GM19397 (cell line): ENCODE data around the gene COMMD8.
A peak's percentile ranks its signal among the peaks of the same experiment; 100 is the strongest.
"Not testable (repeated sequence)": the region's sequence is repeated elsewhere in the genome, so short reads cannot be mapped to it uniquely, and the experiment has no call there.

Experiments used
- ATAC-seq: cut with Tn5 transposase; IDR thresholded peaks from one replicate; pipeline ENCODE4 v1.9.1; 2021; ENCODE audit warnings: mild to moderate bottlenecking, moderate library complexity; ENCODE audit not compliant: unreplicated experiment

Gene COMMD8

DNA sequence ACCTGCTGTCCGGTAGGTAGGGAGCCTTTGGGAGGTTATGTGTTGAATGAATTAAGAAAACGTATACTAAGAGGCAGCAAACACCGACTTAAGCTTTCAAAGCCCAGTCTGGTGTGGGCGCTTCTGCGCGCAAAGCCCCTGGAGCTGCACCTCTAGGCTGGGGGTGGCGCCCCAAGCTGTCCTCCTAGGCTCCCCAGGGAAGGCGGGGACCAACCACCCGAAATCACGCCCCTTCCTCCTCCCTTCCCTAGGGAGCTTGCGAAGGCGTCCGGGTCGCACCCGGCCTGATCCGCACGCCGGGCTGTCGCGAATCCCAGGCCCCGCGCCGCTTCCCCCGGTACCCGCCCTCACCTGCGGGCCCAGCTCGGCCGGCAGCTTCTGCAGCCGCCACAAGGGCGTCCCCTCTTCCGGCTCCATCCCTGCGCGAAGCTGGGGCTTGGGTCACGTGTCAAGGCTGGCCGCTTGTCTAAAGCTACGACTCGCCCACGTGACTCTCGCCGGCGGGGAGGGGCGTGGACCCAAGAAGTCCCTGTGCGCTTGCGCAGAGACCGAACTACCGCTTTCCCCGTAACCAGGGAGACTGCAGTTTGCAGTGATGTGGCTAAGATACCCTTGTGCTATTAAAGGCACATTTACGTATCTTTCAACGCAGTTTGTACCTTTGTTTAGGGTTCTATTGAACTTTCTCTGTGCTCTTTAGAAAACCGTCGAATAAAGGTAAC is at the start of gene COMMD8:
Gene COMMD8, minus strand, starts transcription at position 468 of the 722 bp plus-strand sequence. Its CDS starts 51 bp downstream, at position 417.
- ATAC-seq = peak; percentile 92

DNA sequence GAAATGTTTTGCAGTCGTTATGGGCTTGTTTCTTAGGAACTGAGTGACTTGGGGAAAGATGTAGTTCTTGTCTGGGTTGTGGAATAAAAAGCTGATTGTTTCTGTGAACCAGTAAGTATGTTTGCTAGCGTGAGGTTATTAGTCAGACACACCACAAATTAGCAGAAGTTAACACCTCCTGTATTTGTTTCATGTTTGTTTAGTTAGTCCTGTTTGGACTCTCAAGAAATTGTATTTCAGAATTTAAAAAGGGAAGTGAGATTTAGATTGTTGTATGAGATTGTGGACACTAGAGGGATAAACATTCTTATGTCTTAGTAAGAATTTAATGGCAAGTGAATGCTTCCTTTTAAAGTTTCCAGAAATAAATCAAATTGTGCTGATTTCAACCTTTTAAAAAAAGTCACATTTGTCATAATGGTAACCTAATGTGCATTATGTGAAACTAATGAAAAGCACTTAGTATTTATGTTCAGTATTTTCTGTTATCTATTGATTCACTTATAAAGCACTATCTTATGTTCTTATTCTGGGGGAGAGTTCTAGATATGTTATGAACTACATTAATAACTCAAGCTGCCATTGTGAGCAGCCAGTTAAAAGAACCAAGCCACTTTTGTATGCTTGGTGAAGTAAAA is 47.1 kb upstream of the COMMD8 start:
- peak; percentile 97 for ATAC-seq

DNA sequence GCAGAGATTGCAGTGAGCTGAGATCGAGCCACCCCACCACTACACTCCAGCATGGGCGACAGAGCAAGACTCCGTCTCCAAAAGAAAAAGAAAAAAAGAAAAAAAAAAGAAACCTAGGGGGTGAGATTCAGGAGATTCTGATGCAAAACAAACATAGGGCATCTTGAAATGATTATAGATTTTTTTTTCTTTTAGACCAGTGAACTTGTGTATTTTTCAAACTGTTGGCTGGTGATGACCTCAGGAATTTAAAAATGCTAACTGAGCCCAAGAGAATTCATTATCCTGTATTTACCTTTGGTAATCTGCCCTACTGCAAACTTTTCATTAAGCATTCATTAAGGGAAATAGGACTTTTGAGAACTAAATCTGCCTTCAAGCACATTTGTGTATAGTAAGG is 42.2 kb upstream of the COMMD8 start:
- no peak for ATAC-seq

DNA sequence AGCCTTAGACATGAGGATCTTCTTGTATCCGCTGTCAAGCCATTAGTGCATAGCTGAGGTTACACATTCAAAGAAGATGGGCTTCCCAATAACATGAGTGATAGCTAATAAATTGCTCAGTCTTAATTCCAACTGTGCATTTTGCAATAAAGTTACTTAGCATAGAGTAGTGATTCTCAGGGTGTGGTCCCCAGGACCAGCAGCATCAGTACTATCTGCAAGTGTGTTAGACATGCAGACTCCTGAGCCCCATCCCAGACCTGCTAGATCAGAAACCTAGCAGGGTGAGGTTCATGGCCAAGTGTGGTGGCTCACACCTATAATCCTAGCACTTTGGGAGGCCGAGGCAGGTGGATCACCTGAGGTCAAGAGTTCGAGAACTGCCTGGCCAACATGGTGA is 41.6 kb upstream of the COMMD8 start:
- ATAC-seq = no peak

DNA sequence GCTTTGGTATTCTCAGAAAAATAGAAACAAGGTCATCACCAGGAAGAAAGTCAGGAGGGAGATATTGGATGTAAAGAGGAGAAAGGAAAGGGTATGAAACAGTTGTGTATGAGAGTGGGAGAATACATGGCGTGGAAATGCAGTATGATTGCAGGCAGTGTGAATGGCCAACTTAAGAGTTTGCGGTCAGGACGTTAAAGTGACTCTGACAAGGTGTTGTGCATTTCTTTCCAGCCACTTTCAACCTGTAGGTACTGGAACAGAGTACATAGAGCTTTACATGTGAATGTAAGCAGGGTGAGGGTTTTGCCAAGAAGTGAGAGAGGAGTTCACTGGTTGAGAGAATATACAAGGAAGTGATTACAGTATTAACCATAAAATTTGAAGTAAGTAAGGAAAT is 37.3 kb upstream of the COMMD8 start:
- no peak for ATAC-seq

DNA sequence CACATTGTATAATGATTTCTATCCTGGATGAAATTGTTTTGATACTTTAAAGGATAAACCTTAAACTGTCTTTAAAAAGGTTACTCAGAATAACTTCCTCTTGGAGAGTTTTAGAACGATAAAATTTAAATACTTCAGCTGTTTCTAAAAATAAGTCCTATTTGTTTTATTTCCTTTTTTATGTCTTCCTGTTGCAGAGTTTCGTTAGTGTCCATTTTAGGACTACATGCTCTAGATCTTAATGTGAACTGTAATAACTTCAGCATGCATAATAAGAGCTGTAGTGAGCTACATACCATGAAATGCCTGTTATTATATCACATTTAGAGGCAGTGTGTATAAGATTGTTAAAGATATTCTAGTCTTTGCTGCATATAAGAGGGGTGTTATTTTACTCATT is 36.2 kb upstream of the COMMD8 start:
- no peak for ATAC-seq

DNA sequence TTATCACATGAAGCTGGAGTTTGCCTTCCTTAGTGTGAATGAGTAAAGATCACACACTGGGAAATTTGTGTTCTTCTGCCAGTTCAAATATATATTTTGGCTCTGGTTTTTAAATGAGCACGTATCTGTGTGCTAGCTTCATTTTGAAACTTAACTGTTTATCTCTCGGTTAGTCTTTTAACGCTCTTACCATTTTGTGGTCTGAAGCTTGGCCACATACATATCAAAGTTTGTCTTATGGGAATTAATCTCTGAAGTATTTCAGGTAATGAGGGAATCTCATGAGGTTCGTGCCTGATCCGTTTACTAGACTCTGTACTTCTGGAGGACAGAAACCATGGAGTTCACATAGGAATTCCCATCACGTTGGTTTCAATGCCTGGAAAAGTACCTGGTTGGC is 35.4 kb upstream of the COMMD8 start:
- no peak for ATAC-seq

DNA sequence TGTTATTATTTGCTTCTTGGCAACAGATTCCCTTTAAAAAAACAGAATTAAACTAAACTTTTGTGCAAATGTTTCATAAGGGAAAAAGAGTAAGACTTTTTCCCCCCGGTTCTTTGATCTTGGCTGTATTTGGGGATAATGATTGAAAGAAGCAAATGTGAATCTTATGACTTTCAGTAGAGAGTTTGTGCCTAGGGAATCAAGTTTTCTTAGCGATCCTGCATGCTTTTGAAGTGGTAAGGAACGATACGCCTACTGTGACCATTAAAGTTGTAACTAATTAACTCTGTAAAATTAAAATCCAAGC is 30.6 kb upstream of the COMMD8 start:
- ATAC-seq = no peak

DNA sequence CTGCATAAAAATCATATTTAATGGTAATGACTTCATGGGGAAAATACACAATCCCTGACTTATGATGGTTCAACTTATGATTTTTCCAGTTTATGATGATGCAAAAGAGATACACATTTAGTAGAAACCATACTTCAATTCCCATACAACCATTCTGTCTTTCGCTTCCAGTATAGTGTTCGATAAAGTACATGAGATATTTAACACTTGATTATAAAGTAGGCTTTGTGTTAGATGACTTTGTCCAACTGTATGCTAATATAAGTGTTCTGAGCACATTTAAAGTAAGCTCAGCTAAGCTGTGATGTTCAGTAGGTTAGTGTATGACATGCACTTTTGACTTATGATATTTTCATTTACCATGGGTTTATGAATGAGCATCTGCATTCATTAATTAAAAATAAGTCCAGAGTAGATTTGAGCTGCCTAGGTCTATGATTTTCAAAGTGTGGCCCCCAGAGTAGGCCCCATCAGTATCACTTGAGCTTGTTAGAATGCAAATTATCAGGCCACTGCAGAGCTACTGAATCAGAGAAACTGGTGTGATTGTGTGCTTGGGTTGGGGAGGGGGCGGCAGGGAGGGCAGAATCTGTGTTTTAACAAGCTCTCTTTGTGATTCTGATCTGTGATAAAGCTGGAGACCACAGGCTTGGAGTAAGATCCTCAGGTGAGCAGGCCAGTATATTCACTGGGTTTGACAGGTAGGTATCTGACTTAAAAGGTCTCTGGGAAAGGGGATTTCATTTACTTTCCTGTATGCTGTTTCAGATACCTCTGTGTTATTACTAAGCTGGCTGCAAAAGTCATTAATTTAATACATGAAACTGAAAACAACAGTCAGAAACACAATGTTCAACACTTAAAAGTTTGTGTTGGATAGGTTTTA is 30.0 kb upstream of the COMMD8 start:
- ATAC-seq = peak; percentile 43

DNA sequence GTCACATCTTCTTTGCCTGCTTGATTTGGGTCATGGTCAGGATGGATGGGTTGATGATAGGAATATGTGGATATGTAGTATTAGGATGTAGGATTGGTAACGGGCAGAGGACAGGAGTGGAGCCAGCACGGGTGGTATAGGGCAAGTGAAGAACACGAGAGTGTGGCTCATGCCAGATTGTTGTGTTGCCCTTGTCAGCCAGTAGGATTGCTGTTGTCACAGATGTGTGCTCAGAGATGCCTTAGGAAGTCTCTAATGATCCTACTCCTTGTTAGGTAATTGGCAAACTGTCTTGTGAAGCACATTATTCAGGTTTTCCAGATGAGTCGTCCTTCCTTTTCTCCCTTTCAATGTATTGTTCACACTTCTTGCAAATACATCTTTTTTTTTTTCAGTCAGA is 27.0 kb upstream of the COMMD8 start:
- peak; percentile 93 for ATAC-seq

DNA sequence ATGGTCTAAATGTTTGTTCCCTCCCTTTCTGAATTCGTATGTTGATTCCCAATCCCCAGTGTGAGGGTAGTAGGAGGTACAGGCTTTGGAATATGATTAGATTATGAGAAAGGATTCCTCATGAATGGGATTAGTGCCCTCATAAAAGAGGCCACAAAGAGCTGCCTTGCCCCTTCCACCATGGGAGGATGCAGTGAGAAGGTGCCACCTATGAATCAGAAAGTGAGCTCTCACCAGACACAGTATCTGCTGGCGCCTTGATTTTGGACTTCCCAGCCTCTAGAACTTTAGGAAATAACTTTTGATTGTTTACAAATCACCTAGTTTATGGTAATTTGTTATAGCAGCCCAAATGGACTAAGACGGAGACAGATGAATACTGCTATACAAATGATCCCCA is 25.2 kb upstream of the COMMD8 start:
- no peak for ATAC-seq

DNA sequence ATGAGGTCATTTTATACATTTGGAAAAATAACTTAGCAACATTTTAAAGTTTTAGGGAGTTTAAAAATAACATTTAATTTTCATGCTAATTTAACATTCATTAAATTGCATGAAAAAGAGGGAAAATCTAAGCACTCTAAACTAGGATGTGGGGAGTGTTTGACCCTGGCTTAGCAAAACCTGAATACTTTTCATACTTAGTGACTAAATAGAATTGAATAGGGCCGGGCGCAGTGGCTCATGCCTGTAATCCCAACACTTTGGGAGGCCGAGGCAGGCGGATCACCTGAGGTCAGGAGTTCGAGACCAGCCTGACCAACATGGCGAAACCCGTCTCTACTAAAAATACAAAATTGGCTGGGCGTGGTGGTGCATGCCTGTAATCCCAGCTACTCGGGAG is 23.2 kb upstream of the COMMD8 start:
- not testable (repeated sequence) for ATAC-seq

DNA sequence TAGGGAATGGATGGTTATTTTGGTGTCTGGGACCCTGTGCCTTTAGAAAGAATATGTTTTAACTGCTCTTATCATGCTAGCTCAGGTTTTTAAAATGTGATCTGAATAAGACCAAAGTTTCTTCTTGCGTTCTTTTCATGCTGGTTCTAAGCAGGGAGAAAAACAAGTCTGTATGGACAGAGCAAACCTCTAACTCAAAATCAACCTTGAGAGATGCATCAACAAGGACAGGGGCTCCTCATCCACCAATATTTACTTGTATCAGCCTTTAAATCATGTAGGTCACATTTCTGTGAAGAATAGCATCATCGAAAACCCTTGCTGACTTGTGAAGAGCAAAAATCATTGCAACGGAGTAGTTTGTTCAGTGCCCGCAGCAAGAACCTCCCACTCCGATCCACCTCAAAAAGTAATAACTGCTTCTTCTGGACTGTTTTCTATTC is 22.8 kb upstream of the COMMD8 start:
- no peak for ATAC-seq

DNA sequence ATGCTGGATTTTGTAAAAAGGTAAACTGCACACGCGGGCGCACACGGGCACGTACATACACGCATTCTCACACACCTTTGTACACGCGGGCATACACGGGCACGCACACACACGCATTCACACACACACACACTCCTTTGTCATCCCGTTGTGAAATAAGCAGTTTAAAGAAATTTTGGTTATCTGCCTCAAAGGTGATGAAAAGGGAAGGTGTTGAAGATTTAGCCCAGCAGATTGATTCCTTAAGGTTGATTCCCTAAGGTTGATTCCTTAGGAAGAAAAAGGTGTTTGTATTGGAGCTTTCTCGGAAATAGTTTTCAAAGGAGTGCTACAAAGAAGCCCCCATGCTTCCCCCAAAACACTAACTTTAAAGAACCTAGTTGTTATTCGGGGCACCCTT is 22.3 kb upstream of the COMMD8 start:
- no peak for ATAC-seq

DNA sequence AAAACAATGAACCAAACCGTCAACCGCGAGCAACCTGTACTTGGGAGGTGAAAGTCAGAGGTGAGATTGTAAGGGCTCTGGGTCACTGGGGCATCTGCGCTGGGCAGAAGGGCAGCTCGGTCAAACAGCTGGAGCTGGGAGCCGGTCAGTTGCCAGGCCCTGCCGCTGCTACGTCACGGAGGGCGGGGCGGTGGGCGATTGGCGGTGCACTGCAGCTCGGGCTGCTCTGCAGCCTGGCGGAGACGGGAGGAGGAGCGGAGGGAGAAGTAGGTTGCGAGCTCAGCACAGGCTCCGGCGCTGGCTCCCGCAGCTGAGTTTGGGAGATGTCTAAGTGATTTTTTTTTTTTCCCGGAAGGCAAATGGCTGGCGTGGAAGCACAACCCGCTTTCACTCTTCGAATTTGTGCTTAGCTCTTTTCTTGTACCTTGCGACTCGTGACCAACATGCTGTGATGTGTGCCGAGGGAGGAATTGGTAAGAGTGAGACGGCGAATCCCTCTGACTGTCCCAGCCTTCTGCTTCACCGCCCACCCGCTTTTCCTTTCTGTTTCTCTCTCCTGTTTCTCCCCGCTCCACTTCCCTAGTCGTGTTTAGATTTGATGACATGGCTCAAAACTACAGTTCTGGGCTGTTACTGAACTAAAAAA is 21.7 kb upstream of the COMMD8 start, which contains the start of gene ATP10D:
Gene ATP10D, plus strand, starts transcription at position 229 of the 646 bp plus-strand sequence. CDS start 27,266 bp downstream, outside the sequence.
- peak; percentile 100 for ATAC-seq

DNA sequence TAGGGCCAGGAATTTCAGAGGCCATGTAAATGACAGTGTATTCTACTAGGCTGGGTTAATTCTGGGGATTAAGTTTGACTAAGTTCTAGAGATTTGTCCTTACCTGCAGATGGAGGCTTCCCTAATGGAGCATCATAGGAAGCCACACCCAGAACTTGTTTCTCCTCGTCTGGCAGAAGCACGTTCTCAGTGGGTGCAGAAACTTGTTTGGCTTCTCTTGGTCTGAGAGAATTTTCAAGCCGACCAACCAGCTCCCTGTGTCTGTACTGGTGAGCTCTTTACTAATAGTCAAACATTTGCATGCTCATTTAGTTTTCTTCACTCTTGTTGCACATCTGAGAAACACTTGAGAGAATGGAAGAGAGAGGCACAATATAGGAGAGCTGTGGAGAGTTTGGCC is 20.7 kb upstream of the COMMD8 start:
- ATAC-seq = no peak

DNA sequence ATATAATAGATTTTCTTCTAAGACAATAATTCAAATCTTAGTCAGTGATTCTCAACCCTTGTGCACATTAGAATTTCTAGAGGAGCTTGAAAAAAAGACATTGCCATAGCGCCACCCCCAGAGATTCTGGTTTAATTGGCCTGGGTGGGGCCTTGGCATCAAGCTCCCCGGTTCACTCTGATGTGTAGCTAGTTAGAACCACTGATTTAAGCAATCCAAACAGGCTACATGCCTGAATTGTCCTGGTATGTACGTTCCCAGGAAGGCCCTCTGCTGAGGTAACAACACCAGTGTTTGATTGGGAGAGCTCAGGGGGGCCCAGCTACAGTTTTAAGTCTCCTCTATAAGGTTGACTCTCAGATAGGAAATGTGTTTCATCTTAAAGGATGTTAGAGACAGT is 20.2 kb upstream of the COMMD8 start:
- no peak for ATAC-seq

DNA sequence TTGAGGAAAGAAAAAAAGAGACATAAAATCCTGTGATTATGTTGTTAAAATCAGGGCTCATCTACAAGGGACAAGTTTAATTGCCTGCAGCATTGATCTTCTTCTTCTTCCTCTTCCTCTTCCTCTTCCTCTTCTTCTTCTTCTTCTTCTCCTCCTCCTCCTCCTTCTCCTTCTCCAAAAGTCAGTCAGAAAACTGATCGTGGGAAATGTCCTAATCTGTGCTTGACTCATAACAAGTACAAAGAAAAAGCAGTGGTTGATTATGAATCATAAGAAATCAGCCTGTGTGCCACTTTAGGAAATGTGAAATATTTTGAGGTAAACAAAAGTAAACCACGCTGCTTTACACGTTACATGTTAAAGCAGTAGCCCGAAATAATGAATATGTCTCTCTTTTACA is 18.8 kb upstream of the COMMD8 start:
- no peak for ATAC-seq

DNA sequence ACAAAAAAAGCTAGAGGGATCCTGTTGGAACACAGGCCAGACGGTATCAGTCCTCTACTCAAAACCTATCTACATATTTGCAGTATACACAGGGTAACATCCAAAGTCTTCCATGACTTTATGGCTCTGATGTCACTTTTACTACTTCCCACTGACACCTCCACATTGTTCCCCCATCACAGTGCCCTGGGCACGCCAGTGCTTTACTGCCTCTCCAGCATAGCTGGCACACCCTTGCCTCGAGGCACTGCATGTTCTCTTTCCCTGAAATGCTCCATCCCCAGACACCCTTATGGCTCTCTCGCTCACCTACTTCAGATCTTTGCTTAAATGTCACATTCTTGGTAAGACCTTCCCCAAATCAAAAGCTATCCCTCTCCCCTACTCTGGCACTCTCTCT is 15.3 kb upstream of the COMMD8 start:
- ATAC-seq = no peak

DNA sequence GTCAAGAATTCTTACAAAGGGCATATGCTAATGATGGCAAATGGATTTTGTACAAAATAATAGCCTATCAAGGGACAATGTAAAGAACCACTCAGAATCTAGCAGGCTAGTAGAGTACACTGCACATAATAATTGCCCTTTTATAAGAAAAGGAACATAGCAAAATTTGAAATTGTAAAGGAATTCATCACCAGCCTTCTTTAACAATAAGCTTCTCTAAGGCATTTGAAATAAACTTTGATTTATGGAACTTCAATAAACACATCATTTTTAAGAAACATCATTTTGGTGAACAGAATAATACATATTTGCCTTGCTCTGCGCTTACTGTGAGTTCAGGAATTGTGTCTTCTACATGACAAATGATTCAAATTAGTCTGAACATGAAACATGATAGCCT is 11.9 kb upstream of the COMMD8 start:
- ATAC-seq = no peak

DNA sequence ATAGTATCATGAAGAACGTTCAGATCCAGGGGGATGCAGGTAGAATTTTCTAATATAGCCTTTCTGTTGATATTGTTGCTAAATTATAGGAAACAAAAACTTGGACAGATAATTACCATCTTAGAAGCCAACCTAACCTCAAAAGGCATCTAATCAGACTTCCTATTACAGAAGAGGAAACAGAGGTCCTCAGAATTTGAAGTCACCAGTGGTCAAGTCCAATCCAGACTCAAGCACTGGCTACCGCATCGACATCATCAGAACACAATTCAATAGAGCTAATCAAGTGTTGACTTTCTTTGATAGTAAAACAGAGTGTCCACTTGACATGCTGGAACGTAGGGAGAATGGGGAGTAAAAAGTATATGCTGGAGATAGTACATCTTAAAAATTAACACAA is 11.3 kb upstream of the COMMD8 start:
- no peak for ATAC-seq
